Mesenteric fat pad (tissue), 1 donor: ENCODE results near the gene TSSC4. TPM values are rescaled to one million over a fixed set of nuclear protein-coding genes. Genes with fewer than 3 reads are reported as not detected.

ENCODE experiments used
- DNase-seq: peaks from one replicate; pipeline ENCODE4 v3.0.0-alpha.2; 2020; ENCODE audit warnings: low spot score
- total RNA-seq: library from RNA; stranded (reverse); fragmentation: NEBNext Ultra II Directional; extraction: Animal tissue kit (Norgen Biotek cat#: 25700); gene quantifications from one replicate; pipeline ENCODE4 v1.2.1, GENCODE V29; 2021
- donor health status: DM: yes; HTN: yes; CAD: no.

The TSSC4 gene
- total RNA-seq, 1 donor from 2014 or later, result 55.2 TPM

GRCh38 chr11:2368851-2369180, 31.7 kb upstream of the TSSC4 start:
- no peak for DNase-seq

DNA sequence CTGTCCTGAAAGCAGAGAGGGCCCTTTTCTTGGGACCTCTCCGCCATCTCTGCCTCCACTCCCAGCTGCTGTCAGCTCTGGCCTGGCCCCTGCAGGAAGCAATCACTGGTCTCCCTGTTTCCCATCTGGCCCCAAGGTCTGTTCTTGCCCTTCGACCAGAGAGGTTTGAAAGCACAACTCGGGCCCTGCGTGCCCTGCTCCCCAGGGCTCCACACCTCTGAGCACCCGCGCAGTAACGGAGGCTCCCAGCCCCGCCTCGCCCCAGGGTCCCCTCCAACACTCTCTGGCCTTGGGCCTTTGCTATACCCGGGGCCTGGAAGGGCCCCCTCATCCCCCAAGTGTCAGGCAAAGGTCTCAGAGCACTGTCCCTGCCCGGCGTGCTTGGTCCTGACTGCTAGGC, 31.2 kb upstream of the TSSC4 start:
- DNase-seq, result no peak

DNA sequence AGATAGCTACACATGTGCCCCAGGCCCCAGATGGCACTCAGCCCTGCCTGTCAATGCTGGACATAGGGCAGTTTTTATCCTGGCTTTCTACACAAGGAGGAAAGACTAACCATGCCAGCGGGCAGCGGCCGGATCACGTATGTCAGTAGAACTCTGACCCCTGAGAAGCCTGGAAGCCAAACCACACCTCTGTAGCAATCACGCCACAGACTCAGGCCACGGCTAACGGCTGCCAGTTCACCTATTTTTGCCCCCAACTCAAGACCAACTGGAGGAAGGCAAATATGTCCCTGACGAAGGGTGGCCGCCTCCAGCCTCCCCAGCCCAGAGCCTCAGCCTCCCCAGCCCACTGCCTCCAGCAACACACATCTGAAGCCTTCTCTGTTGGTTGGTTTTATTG, 30.7 kb upstream of the TSSC4 start:
- DNase-seq, result no peak

DNA sequence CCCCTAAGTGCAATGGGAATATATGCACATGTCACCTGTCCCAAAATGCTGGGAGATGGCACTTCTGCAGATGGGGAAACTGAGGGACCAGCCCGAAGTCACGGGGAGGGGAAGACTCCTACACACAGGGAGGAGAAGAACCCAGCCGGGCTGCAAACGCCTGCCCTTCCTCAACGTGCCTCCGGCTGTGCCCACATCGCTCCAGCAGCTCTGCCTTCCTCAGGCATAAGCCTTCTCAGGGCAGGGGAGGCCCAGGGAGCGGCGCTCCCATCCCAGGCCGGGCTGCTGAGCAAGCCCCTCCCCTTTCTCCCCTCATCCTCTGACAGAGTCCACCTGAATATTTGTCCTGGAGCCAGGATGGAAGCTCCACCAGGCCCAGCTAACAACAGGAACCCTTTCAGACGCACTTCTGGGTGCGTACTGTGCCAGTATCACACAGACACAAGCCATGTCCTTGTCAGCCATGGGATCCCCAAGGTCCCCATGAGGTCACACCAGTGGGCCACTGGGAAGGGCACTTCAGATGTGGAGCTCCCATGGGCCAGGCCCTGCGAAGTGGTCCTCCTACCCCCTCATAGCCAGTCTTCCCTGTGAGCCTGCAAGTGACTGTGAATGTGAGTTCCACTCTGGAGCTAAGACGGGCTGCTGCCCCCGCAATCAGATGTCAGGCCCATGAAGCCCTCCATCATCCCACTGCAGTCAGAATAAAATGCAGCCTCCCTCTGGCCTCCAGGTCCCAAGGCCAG, 25.9 kb upstream of the TSSC4 start:
- DNase-seq, result no peak

GRCh38 chr11:2375341-2375853, 25.2 kb upstream of the TSSC4 start:
- DNase-seq, result no peak

DNA sequence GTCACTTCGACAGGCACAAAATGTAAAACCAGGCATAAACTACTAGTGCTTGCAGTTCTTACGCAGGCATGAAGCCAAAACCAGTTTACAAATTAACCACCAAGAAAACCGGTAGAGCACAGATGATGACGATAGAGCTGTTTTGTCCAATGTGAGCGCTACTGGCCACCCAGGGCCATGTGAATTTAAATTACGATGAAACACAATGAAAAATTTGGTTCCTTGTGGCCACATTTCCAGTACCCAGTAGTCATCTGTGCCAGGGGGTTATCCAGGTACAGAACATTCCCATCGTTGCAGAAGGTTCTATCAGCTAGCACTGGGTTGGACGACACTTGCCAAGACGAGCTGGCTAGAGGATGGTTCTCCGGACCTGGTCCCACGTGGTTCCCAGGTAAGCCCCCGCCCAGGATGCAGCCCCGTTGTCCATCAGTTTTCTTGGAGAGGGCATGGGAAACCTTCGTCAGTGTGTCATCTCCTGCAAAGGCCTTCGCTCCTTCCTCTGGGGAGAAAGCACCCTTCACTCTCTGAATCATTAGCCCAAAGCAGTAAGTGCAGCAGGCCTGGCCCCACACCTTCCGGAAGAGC, 24.5 kb upstream of the TSSC4 start:
- no peak for DNase-seq

GRCh38 chr11:2376751-2377451, 23.6 kb upstream of the TSSC4 start, which contains the start of gene CD81:
Gene CD81, plus strand, starts transcription at chr11:2377310. Its CDS starts 240 bp downstream, at chr11:2377550.
- DNase-seq, result no peak

- no peak for DNase-seq
These were observed 22.8 kb upstream of the TSSC4 start for GRCh38 chr11:2377511-2378443.

DNA sequence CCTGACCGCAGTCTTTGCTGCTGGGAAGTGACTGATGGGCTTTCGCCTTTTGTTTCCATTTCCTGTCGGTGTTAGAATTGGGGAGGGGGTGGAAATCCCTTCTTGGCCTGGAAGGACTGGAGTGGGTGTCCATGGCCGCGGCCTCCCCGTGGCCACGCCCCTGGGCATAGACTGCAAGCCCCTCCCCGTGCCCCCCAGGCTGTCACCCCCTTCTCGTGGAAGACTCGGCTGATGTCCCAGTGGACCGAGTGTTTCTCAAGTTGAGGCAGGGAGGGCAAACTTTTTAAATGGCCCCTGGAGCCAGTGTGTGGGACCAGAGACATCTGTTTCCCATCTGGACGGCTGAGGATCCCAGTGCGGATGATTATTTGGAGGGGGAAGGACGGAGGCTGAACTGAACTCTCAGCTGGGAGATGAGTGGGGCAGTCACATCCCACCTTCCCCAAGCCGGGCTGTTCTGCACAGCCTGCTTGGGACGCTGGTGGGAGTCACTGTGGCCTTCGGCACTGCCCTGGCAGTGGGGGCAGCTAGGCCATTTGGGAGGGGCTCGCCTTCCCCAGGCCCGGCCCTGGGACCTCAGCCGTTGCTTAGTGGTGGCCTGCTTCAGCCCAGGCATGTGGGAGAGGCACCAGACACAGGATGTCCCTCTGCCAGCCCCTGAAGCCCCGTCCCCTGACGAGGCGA, 21.9 kb upstream of the TSSC4 start:
- DNase-seq, result no peak

DNA sequence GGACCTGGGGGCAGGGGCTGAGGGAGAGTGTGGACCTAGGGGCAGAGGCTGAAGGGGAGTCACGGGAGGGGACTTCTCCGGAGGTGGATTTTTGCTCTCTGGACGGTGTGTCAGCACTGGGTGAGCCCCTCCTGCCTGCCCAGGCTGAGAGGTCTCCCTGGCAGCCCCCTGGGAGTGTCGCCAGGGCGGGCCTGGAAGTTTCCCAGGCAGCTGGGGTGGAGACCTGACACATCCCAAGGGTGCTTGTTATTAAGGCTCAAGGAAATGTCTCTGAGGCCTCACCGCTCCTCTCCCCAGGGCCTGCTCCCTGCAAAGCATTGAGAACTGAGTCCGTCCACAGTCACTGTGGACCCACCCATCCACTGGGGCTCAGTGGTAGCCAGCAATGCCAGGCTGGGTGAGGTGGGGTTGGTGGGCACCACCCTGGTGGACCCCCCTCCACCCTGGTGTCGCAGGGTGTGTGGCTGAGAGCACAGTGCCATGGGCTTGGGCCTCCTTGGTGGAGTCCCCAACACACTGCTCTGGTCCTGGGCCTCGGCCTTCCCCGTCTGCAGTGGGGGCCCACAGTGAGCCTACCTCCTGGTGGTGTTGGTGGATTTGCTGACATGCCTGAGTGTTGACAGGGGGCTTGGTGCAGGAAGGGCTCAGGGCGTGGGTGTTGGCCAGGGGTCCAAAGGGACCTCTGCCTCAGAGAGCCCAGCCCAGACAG, 20.9 kb upstream of the TSSC4 start:
- DNase-seq, result no peak

GRCh38 chr11:2380396-2380795, 20.2 kb upstream of the TSSC4 start:
- no peak for DNase-seq

- DNase-seq, result no peak
These were observed 19.7 kb upstream of the TSSC4 start for GRCh38 chr11:2380807-2381350.

- no peak for DNase-seq
These were observed 18.9 kb upstream of the TSSC4 start for GRCh38 chr11:2381494-2382128.

- no peak for DNase-seq
These were observed 18.4 kb upstream of the TSSC4 start for GRCh38 chr11:2382129-2382517.

DNA sequence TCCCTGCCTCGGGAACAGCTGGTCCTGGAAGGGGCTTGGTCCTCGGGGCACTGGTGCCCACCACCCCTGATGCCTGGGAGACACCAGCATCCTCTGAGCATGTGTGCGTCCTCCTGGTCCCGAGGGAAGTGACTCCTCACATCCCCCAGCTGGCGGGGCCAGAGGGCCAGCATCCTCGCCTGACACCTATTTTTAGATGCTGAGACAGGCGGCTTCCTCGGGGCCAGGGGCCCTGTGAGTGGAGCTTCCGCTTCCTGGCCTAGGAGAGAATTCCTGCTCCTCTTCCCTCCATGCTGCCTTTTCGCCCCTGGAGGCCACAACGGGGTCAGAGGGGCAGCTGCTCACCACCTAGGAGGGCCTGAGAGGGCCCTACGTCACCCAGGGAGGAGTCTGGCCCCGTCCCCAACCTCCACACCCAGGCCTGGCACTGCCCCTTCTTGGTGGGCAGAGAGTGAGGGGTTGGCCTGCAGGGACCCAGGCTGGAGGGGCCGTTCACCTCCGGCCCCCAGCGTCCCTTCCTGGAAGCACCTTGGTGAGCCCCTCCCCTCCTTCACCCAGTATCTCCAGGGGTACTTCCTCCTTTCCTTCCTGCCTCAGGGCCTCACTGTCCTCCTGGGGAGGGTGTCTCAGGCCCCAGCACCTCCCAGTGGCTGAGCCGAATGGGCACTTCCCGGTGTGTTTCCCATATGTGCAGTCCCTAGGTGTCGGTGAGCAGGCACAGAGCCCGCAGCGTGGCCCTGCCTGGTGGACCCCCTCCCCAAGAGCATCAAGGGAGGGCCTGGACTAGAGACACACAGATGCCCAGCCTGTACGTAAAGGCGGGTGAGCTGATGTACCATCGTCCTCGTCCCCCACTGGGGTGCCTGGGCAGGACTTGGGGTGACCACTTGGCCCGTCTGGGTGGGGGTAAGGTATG, 17.4 kb upstream of the TSSC4 start:
- no peak for DNase-seq

DNA sequence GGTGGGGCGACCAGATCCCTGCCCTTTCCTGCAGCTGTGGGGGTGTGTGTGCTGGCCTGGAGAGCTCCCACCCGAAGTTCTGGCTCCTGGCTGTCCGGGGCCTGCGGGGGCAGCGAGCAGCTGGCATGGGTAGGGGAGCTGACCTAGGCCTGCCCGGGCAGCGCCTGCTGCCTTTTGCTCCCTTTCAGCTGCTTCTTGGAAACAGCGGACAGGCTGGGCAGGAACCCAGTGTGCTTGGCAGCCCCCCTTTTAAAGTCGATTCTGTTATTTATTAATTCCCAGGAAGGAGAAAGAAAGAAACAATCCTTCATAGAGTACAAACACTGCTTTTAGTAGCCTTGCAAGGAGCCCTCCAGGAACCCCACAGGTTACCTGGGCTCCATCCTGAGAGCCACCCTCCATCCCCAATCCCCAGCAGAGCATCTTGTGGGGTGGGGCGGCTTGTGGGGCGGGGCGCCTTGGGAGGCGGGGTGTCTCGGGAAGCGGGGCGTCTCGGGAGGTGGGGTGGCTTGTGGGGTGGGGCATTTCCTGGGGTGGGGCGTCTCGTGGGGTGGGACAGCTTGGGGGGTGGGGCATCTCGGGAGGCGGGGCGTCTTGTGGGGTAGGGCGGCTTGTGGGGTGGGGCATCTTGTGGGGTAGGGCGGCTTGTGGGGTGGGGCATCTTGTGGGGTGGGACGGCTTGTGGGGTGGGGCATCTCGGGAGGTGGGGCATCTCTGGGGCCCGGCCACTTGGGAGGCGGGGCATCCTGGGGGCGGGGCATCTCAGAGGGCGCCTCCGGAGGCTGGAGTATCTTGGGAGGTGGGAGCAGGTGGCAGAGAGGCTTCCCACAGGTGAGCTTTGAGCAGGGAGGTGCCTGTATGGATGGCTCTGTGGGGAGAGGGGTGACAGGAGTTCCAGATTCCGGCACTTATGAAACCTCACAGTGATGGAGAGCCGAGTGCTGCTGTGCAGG, 16.4 kb upstream of the TSSC4 start:
- no peak for DNase-seq
